NCI-H2171 (cell line): ENCODE data around the gene HNRNPM.
A peak's percentile ranks its signal among the peaks of the same experiment; 100 is the strongest.

Source experiments
- DNase-seq: peaks from one replicate; lab custom pipeline; 2025; lab: John Stamatoyannopoulos, UW

Gene HNRNPM

DNA sequence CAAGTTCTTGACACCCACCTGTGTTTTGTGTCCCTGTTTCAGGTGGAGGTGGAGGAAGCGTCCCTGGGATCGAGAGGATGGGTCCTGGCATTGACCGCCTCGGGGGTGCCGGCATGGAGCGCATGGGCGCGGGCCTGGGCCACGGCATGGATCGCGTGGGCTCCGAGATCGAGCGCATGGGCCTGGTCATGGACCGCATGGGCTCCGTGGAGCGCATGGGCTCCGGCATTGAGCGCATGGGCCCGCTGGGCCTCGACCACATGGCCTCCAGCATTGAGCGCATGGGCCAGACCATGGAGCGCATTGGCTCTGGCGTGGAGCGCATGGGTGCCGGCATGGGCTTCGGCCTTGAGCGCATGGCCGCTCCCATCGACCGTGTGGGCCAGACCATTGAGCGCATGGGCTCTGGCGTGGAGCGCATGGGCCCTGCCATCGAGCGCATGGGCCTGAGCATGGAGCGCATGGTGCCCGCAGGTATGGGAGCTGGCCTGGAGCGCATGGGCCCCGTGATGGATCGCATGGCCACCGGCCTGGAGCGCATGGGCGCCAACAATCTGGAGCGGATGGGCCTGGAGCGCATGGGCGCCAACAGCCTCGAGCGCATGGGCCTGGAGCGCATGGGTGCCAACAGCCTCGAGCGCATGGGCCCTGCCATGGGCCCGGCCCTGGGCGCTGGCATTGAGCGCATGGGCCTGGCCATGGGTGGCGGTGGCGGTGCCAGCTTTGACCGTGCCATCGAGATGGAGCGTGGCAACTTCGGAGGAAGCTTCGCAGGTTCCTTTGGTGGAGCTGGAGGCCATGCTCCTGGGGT is 41.0 kb downstream of the HNRNPM start:
- DNase-seq, result no peak

DNA sequence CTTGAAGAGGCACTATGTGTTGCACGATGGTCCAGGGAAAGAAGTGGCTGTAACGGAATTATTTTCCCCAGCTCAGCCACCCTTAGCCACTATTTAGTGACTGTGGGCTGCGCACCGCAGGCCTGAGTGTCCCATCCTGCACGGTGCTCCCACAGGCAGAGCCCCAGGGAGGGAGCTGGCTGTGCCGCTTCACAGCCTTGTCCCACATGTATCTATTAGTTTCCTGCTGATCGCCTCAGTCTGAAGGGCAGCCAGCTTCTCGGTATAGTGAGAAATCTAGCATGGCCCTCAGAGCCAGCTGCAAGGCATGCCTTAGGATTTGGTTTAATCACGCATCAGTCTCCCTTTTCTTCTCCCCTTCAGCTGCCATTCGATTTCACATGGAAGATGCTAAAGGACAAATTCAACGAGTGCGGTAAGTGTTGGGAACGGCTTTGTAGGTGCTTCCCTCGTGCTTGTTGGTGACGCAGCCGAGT is 41.9 kb downstream of the HNRNPM start:
- DNase-seq, result no peak

- DNase-seq, result no peak
These were observed 42.5 kb downstream of the HNRNPM start for GRCh38 chr19:8487137-8487851.

DNA sequence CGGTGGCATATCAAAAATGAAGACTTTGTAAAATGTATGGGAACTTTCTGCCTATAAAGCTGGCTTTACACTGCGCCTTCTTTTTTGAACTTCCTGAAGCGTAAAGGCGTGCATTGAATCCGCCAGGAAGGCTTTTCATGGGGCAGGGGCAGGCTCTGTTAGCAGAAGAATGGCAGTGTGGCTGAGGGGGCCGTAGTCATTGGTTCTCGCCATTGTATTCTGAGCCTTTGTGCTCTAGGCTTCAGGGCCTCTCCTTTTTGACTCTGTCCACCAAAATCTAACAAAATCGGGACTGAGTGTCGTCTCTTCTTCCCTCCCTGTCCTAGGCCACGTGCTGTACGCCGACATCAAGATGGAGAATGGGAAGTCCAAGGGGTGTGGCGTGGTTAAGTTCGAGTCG is 43.6 kb downstream of the HNRNPM start:
- no peak for DNase-seq

DNA sequence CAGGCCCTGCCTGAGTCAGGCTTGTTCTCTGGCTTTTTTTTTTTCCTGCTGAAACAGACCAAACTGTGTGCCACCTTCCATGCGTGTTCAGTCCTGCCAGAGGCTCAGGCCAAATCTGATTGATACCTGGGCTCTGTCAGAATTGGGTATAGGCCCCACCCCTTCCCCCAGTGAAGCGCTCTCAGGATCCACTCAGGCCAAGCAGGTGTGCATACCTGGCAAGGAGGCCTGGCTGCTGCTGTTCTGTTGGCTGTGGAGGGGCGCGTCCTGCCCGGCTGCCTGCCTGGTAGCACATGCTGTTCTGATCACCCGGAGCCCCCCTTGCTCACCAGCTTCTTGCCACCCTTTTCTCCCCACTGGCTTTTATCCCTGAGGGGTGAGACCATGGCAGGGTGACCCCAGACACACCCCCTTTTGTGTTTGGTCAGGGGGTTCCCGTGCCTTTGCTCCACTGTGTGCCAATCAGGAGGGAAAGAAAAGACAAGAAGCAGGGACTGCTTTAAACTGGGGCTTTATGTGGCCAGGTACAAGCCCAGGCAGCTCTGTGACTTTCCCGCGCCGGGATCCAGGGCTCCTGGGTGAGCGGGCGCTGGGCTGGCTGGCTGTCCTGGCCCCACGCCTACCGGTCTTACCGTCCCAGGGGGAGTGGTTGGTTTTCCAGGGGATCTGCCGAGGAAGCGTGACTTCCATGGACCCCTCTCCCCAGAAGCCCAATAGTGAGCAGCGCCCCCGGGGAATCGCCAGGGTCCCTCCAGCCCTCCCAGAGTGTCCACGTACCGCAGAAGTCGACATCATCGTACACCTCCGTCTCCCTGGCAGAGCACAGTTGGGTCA is 45.0 kb downstream of the HNRNPM start:
- no peak for DNase-seq

DNA sequence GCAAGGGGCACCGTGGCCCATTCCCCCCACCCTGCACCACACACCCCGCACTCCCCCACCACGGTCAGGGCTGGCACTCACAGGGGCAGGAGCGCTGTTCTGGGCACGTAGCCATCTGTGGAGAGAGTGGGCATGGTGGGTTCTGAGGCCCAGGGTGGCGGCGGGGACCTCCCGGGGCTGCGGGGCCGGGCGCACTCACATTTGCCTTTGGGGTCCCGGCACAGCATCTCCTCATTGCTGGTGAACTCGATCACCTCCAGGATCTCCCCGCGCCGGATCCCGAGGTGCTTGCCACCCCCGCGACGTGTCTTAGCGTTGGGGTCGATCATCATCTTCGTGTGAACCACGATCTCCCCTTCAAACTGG is 45.6 kb downstream of the HNRNPM start:
- DNase-seq, result no peak

- DNase-seq, result no peak
These were observed 46.1 kb downstream of the HNRNPM start for GRCh38 chr19:8490873-8491272.

GRCh38 chr19:8491574-8491973 is 46.8 kb downstream of the HNRNPM start:
- no peak for DNase-seq

- DNase-seq, result no peak
These were observed 49.4 kb downstream of the HNRNPM start for GRCh38 chr19:8494158-8494557.

- DNase-seq, result no peak
These were observed 53.5 kb downstream of the HNRNPM start for GRCh38 chr19:8498295-8498694.

DNA sequence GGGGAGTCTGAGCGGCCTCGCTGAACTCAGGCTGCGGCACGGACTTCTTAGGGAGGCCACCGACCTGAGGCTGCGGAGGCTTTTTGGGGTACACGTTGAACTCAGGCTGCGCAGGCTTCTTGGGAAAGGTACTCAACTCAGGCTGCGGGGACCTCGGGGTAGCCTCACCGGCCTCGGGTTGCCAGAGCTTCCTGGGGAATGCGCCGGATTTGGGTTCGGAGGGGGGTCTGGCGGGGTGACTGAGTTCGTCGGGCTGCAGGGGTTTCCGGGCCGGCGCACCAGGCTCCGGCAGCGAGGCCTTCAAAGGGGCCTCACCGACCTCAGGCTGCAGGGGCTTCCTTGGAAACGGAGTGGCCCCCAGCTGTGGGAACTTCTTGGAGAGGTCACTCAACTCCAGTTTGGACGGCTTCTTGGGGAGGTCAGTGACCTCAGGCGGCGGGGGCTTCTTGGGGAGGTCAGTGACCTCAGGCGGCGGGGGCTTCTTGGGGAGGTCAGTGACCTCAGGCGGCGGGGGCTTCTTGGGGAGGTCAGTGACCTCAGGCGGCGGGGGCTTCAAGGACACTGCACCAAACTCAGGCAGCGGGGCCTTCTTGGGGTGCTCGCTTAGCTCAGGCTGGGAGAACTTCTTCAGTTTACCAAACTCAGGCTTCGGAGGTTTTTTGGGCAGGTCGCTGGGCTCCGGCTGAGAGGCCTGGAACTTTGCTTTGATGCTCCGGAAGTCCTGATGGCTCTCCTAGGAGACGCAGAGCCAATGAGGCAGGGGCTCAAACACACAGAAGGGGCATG is 54.5 kb downstream of the HNRNPM start:
- no peak for DNase-seq

- no peak for DNase-seq
These were observed 55.4 kb downstream of the HNRNPM start for GRCh38 chr19:8500158-8500557.

- no peak for DNase-seq
These were observed 56.7 kb downstream of the HNRNPM start for GRCh38 chr19:8501516-8501915.

DNA sequence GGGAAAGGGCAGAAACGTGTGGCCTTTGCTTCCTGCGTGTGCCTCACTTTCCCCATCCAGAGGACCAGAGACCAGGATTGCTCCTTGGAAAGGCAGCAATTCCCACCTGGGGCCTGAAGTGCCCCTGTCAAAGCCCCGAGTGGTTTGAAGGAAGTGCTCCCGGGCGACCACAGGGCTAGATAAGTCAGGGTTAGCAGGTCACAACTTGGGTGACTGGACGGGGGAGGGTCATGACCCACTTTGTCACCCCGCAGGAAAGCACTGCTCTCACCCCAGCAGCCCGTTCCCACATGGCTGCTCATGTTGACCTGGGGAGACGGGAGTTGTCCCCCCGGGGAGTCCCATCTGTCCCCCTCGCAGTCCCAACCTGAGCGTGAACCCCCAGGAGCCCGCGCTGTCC is 57.2 kb downstream of the HNRNPM start:
- DNase-seq, result no peak

- DNase-seq, result no peak
These were observed 58.7 kb downstream of the HNRNPM start for GRCh38 chr19:8503510-8503909.

GRCh38 chr19:8504171-8504570 is 59.4 kb downstream of the HNRNPM start:
- DNase-seq, result no peak

GRCh38 chr19:8504919-8505318 is 60.1 kb downstream of the HNRNPM start:
- no peak for DNase-seq

- DNase-seq, result peak; percentile 64
These were observed 61.1 kb downstream of the HNRNPM start for GRCh38 chr19:8505680-8506401.

GRCh38 chr19:8506402-8506957 is 61.7 kb downstream of the HNRNPM start:
- no peak for DNase-seq

DNA sequence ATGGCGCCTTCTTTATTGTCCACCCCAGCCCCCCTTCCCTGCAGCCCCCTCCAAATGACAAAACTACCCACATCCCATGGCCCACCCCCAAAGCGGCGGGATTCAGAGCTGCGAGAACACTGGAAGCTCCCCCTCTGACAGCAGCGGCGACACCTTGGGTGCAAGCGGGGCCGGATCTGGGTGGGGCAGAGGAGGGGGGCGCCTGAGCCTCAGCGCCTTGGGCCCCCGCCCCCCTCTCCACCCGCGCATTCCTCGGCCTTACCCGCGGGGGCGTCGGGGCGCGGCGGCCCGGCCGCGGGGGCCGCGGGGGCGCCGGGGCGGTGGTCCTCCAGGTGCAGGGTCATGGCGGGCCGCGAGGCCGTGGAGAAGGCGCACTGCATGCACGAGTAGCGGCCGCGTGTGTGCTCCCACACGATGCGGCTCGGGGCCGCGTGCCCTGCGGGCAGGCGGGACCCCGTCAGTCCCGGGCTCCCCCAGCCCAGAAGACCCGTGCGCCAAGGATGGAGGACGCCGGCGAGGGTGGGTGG is 65.9 kb downstream of the HNRNPM start:
- no peak for DNase-seq
